ENCODE measurements around the gene COQ4.
"Not testable (repeated sequence)": the region's sequence is repeated elsewhere in the genome, so short reads cannot be mapped to it uniquely, and the experiment has no call there.

Gene COQ4

GRCh38 chr9:128298535-128299482 lies 23.8 kb upstream of the COQ4 start:
- no peak for DNase-seq (ENCODE audit: low spot score)

DNA sequence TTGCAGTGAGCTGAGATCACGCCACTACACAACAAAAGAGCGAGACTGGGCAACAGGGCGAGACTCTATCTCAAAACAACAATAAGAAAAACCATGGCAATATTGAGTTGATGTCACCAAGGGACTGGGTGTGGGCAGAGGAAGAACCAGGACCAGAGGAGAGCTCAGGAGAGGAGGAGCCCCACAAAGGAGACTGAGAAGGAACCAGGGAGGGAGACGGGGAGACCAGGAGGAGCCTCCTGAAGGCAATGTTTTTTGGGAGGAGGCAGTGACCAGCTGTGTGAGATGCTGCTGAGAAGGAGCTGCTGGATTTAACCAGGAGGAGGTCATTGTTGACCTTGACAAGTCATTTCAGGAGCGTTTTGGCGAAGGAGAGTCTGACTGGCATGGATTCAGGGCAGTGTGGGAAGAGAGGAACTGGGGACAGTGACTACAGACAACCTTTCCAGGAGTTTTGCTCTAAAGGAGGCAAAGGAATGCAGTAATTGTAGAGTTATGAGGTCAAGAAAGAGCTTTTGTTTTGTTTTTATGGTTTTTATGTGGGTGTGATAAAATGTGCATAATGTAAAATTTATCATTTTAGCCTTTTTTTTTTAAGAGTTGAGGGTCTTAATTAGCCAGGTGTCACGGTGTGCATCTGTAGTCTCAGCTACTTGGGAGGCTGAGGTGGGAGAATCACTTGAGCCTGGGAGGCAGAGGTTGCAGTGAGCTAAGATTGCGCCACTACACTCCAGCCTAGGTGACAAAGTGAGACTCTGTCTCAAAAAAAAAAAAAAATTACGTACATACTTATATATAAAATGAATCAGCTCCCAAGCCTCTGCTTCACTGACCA lies 18.3 kb upstream of the COQ4 start:
- DNase-seq (ENCODE audit: low spot score), result no peak

DNA sequence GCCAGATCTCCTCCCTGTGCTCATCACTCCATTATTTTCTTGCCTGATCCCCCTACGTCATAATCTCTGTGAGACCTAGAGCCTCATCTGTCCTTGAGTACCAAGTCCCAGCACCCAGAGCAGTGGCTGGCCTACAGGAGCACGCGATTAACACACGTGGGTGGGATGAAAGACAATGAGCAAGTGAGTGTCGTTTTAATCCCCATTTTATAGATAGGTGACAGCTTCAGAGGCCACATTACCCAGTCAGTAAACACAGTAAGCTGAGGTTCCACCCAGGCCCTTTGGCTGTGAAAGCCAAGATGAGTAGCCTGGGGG lies 17.7 kb upstream of the COQ4 start:
- DNase-seq (ENCODE audit: low spot score), result no peak

DNA sequence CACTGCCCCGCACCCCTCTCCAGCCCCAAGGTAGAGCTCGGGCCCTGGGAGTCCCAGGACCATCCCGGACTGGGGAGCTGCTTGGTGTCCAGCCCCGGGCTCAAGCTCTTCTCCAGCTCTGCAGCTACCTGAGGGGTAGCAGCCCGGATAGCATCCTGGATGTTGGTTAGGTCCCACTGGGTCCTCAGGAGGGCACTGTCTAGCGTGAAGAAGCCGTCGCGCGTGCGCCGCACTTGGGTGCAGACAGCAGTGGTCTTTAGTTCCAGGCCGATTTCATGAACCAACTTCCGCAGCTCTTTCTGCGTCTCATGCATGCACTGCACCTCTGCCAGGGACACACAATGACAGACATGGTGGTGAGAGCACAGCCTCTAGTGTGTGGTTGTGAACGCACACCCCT lies 13.1 kb upstream of the COQ4 start:
- DNase-seq (ENCODE audit: low spot score), result no peak

DNA sequence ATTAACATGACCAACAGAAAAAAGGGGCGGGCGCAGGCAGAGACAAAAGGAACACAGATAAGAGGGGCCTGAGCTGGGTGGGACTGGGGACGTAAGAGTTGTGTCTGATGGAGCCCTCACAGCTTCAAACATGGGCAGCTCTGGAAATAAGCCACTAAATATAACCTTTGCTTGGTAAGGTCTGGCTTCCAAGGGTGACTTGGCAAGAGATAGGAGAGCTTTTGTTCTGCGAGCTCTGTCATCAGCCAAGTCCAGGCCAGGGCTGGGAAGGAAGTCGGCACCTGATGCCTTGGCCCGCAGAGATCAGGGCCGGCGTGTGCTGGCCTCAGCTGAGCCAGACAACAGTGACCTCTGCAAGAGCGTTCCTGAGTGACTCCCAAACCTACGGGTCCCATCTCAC lies 12.2 kb upstream of the COQ4 start:
- DNase-seq (ENCODE audit: low spot score), result no peak

- no peak for DNase-seq (ENCODE audit: low spot score)
These were observed 7.9 kb upstream of the COQ4 start for GRCh38 chr9:128314697-128315096.

- no peak for DNase-seq (ENCODE audit: low spot score)
These were observed 6.2 kb upstream of the COQ4 start for GRCh38 chr9:128316421-128316820.

DNA sequence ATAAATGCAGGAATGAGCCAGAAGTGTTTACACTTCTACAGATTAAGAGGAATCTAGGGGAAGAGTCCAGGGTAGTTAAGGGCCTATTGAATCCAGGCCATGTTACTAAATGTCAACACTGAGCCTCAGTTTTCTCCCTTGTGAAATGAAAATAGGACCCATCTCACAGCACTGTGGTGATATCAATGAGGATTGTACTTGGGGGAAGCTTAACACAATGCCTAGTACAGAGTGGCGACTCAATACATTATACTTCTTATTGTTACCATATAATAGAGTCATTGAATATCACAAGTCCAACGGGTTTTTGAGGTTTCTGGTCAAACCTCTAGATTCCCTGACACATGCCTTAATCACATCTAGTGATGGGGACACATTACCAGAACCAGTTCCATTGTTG lies 5.0 kb upstream of the COQ4 start:
- DNase-seq (ENCODE audit: low spot score), result no peak

DNA sequence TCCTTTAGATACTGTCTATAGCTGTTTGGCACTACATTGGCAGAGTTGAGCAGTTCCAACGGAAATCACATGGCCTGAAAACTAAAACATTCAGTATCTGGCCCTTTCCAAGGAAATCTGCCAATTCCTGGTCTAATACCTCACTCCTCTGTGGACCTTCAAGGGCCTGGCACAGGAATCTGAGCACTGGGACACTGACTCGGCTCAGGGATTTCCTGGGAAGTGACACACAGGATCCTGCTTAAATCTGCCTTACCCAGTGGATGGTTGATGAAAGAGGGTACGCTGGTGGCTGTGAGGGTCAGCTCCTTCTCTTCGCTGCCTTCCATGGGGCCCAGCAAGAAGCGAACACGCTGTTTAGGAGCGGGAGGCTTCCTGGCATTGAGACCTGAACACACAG lies 1.3 kb upstream of the COQ4 start:
- DNase-seq (ENCODE audit: low spot score), result no peak

- no peak for DNase-seq (ENCODE audit: low spot score)
These were observed 698 bp upstream of the COQ4 start for GRCh38 chr9:128321879-128322403.

DNA sequence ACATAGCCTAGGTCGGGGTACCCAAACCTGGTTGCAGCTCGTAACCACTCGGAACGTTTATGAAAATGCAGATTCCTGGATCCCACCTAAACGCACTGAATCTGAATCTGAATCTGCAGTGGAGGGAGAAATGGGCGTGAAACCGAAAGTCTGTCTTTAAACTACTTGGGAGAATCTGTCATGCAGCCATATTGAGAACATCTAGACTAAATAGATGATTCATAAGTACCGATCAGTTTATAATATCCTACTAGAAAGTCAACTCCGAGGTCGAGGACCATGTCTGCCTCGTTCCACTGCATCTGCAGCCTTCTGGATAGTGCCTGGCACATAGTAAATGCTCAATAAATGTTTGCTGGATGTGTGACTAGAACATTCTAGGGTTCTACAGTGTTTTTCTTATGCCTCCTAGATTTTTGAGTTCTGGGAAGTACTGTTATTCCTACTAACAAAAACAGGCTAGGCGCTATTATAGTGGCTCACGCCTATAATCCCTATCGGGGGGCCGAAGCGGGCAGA lies 632 bp downstream of the COQ4 start:
- peak; percentile 77 for DNase-seq (ENCODE audit: low spot score)

GRCh38 chr9:128323791-128324190 lies 1.2 kb downstream of the COQ4 start:
- no peak for DNase-seq (ENCODE audit: low spot score)

- DNase-seq (ENCODE audit: low spot score), result no peak
These were observed 1.8 kb downstream of the COQ4 start for GRCh38 chr9:128324401-128324800.

DNA sequence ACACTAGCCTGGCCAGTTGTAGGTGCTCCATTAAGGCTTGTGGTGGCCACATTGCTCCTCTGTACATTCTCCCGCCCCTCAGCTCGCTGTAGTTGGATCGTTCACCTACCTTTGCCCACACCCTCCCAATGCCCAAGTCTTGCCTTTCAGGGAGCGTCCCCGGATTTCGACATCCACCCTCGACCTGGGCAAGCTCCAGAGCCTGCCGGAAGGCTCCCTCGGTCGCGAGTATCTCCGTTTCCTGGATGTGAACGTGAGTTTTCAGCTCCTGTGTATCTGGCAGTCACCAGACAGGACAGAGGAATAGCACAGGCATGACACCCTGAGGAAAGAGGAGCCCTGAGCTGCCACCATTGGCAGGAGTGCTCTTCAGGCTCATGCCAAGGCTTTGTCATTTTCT lies 3.0 kb downstream of the COQ4 start:
- no peak for DNase-seq (ENCODE audit: low spot score)

GRCh38 chr9:128333451-128333869 lies 10.8 kb downstream of the COQ4 start:
- DNase-seq (ENCODE audit: low spot score), result no peak

GRCh38 chr9:128335161-128335560 lies 12.5 kb downstream of the COQ4 start:
- DNase-seq (ENCODE audit: low spot score), result no peak

DNA sequence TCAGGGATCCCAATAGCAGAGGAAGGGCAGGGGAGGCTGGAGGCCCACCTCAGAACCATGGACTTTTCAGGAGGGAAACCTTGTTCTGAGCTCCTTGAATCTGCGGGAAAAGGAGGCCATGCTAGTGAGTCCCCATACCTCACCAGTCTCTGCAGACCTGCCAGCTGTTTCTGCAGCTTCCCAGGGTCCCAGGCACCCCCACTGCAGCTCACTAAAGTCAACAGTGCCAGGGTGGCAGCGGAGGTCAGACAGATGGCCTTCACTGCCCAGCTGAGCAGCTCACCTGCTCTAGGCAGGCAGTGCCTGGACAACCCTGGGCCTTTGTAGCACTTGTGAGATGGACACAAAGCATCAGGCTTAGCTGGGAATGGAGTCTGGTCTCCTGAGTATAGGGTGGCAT lies 13.3 kb downstream of the COQ4 start:
- no peak for DNase-seq (ENCODE audit: low spot score)

GRCh38 chr9:128337936-128338335 lies 15.3 kb downstream of the COQ4 start:
- DNase-seq (ENCODE audit: low spot score), result no peak

- DNase-seq (ENCODE audit: low spot score), result not testable (repeated sequence)
These were observed 16.4 kb downstream of the COQ4 start for GRCh38 chr9:128338852-128339614.

GRCh38 chr9:128339761-128340690 lies 17.4 kb downstream of the COQ4 start, which contains the start of gene SLC27A4:
Gene SLC27A4, plus strand, starts transcription at chr9:128340527. Its CDS starts 2,606 bp downstream, at chr9:128343133.
- DNase-seq (ENCODE audit: low spot score), result peak; percentile 94
